GM18498 (cell line): Measurements from ENCODE around the gene DNASE1.
A peak's percentile ranks its signal among the peaks of the same experiment; 100 is the strongest.

Experiments
- ATAC-seq: cut with Tn5 transposase; IDR thresholded peaks from one replicate; pipeline ENCODE4 v1.9.1; 2021; ENCODE audit warnings: mild to moderate bottlenecking, moderate library complexity; ENCODE audit not compliant: unreplicated experiment

DNASE1 gene

GRCh38 chr16:3661922-3662321 is 7.4 kb downstream of the DNASE1 start:
- no peak for ATAC-seq

DNA sequence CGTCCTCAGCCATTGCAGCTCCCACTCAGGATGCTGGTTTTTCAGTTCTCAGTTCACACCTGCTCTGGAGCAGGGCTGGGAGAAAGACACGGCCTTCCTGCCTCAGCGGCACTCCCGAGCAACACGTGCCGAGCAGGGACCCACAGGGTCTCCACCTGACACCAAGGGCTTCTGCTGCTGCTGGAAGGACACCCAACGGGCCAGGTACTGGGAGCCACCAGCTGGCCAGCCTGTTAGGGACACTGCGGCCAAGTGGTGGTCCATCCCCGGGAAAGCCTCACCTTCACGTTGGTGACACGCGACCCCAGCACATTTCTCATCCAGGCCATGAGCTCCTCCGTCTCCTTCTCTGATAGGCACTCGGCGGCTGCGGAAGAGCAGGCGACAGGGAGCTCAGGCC is 8.1 kb downstream of the DNASE1 start:
- no peak for ATAC-seq

GRCh38 chr16:3664187-3664896 is 9.9 kb downstream of the DNASE1 start:
- ATAC-seq = no peak

DNA sequence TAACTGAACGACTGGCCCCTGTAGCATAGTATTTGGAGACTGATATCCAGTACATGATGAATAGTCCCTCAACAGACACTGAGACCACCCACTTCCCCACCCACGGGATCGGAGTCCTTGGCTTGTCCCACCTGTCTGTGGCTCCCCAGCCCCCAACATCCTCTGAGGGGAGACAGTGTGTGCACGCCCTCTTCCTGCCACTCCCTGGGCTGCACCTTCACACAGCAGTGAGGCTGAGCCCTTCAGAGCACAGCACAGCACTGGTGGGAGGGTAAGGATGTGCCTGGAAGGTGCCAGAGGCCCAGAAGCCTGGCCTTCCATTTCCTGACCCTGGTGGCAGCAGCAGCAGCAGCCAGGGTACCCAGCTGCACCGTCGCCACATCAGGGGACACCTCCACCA is 11.0 kb downstream of the DNASE1 start:
- no peak for ATAC-seq

DNA sequence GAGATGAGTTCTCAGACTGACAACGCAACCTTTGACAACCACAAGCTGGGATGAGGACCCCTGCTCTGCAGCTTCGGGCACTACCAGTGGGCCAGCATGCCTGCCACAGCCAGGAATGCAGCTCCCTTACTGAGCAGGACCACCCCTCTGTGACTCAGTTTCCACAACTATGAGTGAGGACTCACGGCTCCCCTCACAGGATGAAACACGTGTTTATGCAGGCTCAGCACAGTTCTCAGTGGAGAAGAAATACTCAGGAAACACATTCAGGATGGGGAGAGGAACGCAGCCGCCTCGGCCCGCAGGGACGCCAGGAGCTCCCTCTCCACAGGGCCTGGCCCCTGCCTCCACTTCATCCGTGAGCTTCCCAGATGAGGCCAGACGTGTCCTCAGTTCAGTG is 14.1 kb downstream of the DNASE1 start:
- no peak for ATAC-seq

- ATAC-seq = no peak
These were observed 14.6 kb downstream of the DNASE1 start for GRCh38 chr16:3669082-3669481.

- ATAC-seq = no peak
These were observed 16.2 kb downstream of the DNASE1 start for GRCh38 chr16:3670711-3671110.

DNA sequence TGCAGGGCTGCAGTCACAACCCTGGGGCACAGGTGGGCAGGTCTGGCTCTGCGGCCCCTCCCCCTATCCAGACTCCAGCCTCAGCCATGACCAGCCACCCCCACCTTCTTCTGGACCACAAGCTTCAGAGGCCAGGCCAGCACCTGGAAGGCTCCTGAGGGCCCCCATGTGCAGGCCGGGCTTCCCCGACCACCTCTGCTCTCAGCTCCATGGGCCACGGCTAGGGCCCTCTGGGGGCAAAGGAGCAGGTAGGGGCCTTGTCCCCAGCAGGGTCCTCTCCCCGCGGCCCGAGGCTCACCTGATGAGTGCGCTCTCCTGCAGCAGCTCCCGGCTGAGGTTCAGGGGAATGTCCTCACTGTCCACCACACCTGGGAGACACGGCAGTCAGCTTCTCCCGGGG is 16.9 kb downstream of the DNASE1 start:
- no peak for ATAC-seq

DNA sequence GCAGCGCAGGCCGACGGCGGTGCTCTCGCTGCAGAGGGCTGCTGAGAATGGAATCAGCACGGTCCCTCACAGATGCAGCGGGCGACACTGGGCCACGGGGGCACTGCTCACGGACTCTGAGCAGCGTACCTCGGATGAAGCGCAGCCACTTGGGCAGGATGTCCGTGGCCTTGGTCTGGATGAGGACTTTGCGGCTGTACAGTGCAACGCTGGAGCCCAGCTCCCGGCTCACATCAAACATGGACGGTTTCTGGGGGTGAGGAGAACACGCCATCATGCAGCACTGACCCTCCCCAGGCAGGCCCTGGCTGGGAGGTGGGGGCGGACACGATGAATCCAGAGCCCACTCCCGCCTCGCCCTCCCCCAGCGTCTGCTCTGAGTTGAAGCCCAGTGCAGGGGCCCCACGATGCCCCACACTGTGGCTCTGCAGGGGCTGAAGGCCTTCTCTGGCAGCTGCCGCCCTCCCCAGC is 18.1 kb downstream of the DNASE1 start:
- ATAC-seq = no peak

DNA sequence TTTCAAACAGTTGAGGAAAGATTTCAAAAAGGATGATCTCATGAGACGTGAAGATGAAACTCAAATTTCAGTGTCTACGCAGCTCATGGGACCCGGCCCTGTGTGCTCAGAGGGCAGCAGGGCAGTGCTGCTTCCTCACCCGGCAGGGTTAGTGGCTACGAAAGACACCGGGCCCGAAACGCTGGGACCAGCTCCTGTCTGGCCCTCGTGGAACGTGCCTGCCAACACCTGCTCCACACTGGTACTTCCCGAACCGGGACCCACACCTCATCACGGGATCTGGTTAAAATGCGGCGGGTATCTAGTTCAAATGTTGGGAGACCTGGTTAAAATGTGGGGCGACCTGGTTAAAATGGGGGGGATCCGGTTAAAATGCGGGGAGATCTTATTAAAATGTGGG is 18.7 kb downstream of the DNASE1 start:
- ATAC-seq = no peak

GRCh38 chr16:3673676-3674377 is 19.3 kb downstream of the DNASE1 start:
- ATAC-seq = no peak

- ATAC-seq = no peak
These were observed 20.2 kb downstream of the DNASE1 start for GRCh38 chr16:3674513-3675295.

- no peak for ATAC-seq
These were observed 21.2 kb downstream of the DNASE1 start for GRCh38 chr16:3675601-3676130.

GRCh38 chr16:3677994-3678393 is 23.5 kb downstream of the DNASE1 start:
- no peak for ATAC-seq

DNA sequence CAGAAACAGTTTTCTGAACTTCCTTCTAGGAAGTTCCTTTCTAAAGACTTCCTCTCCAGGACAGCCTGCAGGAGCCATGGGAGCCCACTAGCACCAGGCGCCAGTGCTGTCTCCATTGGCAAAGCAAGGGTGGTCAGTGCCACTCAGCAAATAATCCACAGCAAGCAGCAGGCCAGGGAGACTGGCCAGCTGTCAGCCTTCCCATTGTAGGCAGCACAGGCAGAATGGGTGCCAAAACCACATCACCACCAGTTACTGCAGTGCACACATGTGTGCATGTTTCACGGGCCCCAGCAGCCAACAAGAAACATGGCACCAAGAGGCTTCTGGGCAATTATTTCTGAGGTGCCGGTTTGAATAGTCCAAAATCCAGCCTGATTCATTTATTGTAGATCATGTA is 26.7 kb downstream of the DNASE1 start:
- ATAC-seq = no peak

- no peak for ATAC-seq
These were observed 32.5 kb downstream of the DNASE1 start for GRCh38 chr16:3687021-3687420.

DNA sequence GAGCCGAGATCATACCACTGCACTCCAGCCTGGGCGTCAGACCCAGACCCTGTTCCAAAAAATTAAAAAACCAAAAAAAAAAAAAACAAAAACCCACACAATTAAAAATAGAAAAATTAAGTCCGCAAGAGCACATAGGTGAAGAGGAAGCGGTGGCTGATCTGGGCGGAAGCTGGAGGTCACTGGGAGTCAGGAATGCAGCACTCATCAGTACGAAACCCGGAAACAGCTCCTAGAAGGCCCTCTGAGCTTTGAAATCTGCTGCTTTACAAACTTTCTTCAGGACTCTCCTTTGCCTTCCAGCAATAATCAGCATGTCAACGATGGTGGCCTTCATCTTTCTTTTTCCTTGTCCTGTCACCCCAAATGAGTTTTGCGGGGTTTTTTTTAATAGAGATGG is 33.3 kb downstream of the DNASE1 start:
- no peak for ATAC-seq

GRCh38 chr16:3689731-3690130 is 35.2 kb downstream of the DNASE1 start:
- no peak for ATAC-seq

GRCh38 chr16:3690470-3690928 is 36.0 kb downstream of the DNASE1 start:
- ATAC-seq = peak; percentile 68

DNA sequence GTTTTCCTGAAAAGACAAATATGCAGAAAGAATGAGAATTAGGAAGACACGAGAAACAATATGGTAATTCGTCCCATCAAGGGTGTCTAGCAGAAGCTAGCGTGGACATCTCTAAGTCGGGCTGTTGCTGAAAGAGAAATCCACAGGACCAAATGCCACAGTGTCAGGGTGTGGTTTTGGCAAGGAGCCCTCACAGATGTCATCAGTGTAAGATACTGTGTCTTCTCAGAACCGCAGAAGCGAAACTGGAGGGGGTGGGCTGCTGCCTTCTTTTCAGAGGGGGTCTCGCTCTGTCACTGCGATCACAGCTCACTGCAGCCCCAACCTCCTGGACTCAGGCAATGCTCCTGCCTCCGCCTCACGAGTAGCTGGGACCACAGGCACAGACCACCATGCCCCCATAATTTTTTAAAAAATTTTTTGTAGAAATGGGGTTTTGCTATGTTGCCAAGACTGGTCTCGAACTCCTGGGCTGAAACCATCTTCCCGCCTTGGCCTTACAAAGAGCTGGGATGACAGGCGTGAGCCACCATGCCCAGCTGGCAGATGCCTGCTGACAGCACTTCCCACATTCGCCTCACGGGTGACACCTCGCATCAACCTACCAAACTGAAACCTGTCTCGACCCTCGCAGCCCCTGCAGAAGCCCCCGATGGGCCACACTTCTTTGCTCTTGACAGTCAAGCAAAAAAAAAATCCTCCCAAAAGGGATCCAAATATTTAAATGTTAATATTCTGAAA is 36.7 kb downstream of the DNASE1 start:
- ATAC-seq = no peak

DNA sequence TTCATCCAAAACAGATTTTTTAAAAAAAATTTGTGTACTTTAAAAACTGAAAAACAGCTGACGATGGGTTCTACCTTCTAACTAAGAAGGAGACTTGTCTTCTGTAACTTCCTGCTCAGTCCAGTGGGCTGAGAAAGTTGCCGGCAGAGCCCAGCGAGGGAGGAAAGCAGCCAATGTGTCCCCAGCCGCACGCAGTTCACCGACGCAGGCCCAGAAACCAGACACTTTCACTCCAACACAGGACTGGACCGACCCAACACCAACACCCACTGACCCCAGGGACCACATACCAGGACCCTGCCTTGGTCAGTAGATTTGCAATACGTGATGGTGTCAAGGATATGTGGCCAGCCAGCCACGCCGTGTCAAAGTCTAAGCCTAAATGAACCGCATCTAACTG is 37.3 kb downstream of the DNASE1 start:
- no peak for ATAC-seq
